HG02642 (cell line): ENCODE results near the gene ARSB.
"Not testable (repeated sequence)": the region's sequence is repeated elsewhere in the genome, so short reads cannot be mapped to it uniquely, and the experiment has no call there.

Experiments
- ATAC-seq: cut with Tn5 transposase; IDR thresholded peaks from one replicate; pipeline ENCODE4 v1.9.1; 2021; ENCODE audit warnings: mild to moderate bottlenecking; ENCODE audit not compliant: unreplicated experiment, poor library complexity

ARSB gene

DNA sequence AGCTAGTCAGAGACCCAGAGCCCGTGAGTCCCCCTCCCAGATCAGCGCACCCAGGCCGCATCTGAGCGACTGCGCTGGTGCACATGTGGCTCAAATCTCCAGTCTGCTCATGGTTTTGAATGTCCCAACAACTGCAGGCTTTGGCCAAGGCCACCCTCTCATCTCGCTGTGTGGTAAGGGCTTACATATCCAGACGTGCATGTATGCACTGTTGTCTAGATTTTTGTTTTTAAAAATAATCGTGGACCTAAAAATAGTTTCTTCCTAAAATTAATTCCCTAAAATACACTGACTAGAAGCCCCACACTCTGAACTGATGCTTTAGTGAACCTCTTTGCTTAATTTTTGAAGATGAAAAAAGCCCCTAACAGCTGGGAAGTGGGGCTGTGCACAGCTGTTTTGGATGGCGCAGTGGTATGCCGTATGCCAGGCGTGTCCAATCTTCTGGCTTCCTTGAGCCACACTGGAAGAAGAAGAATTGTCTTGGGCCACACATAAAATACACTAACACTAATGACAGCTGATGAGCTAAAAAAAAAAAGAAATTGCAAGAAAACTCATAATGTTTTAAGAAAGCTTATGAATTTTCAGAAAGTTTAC is 193.5 kb downstream of the ARSB start:
- no peak for ATAC-seq

DNA sequence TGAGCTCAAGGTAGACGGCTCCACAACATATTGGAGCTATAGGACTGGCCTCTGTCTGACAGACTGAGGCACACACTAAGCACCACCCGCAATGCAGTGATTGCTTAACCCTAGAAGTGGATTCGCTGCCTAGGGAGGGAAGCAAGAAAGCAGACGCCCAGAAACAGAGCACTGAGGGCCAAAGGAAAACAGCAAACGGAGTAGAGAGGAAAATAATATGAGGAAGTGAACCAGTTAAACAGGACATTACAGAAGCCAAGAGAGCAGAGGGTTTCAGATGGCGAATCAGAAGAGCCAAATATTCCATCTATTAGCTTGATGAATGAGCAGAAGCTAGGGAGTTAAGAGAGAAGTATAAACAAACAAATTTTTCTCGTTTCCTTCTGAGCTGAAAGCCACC is 197.3 kb downstream of the ARSB start:
- ATAC-seq = no peak

DNA sequence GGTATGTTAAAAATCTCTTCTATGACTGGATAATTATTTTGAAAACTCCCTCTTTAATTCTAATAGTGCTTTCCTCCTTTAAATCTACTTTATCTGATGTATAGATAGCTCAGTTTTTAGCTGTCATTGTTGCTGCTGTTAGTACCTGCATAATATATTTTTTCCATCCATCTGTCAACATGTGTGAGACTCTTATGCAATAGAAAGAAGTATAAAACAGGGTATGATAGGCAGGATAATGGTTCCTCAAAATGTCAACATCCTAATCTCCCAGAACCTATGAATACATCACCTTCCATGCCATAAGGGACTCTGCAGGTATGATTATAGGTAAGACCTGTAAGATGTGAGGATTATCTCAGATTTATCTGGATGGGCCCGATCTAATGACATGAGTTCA is 199.7 kb downstream of the ARSB start:
- no peak for ATAC-seq

DNA sequence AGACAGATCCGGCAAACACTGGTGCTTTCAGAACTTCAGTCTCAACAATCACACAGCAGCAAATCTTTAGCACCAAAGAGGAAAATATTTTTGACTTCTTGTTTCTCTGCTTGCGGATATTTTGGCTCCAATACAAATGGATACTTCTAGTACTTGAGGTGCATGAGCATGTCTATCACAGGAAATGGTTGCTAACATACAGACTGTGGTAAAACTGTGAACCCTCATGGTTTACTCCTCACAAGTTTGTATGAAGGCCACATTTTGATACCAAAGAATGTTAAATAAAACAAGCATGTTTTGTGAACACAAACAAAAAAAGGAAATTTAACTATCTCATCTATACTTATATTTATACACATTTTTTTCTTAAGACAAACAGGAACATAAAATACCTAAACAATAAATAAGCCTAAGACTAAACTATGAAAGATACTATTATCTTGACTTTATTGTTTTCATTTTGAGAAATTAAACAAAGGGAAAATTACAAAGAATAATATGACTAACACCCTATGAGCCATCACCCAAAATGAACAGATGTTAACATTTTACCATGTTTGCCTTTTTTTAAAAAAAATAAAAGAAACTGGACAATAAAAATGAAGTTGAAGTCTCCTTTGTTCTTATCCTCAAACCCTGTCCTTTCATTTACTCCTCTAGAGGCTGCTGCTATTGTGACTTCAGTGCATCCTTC is 201.5 kb downstream of the ARSB start:
- ATAC-seq = no peak

DNA sequence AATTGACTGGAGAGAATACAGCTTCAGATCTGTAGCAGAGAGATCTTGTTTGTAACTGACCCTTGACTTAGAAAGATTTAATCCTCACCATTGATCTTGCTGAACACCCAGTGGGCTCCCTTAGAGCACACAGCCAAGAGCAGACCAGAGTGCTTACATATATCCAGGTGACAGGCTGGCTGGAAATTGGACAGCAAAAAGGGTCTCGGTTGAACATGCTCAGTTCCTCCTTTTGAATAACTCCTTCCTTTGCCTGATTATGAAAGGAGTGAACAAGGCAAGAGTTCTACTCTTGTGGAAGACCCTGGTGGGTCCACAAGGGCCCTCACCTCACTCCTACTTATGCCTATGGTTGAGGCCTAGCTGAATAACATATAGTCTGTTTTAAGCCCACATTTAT is 202.4 kb downstream of the ARSB start:
- ATAC-seq = no peak

DNA sequence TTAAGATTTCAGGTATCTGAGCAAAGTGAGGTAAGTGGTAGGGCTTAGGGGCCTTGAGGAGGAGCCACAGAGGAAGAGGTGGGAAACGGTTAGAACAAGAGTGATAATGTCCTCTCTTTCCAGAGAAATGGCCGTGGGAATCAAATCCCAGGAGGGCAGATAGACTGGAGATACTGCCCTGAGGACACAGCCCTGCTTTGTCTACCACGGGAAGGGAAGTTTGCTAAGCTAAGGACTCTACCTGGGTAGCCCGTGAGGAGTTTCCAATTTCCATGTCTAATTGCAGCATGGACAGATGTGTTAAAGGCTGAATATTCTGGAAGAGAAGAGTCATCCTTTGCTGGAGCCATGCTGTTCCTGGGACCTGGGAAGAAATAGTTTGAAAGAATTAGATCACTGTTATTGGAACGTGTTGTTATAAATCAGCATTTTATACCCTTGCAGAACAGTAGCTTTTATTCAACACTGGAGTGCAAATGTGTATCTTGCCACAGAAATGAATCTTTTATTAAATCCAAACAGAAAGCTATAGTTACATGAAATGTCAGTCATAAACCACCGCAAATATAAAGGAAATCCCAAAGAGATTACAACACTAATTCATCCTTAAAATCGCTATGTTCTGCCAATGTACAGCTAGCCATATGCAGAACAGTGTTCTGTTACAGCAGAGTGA is 203.4 kb downstream of the ARSB start:
- no peak for ATAC-seq

DNA sequence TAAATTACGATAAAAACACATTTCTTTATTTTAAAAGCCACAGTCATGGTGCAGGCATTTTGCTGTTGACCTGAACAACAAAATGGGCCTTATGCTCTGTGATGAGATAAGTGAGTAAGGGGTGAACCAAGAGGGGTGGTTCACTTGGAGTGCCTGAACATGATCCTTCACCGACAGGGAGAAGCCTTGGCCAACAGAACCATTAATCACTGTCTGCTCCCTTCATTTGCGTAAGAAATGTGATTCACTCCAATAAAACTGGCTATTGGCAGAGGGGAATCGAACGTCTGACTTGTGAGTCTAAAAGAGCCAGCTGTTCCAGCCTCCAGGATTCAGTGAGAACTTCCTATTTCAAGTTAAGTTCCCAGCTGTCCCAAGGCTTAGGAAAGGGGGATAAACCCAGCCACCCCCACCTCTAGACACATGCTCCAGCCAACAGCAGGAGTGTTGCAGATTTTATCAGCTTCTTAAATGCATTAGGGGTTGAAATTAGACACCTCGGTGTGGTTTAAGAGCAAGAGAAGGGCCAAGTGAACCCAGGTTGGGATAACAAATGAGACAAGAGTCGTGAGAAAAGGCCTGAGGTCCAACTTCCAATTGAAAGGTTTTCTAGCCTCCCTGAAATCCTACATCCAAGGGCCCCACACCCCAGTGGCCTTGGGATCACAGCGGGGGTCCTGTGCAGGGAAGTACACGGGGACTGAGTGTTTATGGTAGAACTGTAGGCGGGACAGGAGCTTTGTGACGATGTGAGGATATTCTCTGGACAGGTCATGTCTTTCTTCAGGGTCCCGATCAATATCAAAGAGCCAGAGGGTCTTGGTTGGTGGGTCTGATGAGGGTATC is 205.1 kb downstream of the ARSB start:
- ATAC-seq = no peak

DNA sequence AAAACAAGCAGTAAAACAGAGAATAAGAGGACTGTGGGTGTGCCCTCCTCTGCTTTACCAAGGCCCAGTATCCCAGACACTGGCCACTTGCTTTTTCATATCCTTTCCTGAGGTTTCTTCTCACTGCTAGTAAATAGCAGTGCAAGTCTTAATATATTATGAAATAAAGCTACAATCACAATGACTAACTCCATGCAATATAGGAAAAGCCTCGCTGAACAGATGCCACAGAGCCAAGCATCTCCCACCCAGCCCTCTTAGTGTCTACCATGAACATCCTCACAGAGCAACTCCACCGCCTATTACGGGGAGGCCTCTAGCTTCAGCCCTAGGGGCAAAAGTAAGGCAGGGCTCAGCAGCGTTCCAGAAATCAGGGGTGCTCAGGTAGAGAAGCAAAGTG is 205.8 kb downstream of the ARSB start:
- ATAC-seq = no peak

DNA sequence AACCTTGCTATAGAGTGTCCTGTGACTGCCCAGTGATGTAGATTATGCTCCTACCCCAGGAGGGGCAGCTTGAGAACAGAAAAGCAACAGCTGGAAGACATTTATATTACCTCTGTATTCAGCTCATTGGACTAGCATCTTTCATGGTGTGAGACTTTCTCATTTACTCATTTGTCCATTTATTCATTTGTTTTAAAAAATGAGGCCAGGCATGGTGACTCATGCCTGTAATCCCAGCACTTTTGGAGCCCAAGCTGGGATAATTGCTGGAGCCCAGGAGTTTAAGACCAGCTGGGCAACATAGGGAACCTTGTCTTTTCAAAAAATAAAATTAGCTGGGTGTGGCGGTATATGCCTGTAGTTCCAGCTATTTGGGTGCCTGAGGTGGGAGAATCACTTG is 206.6 kb downstream of the ARSB start:
- ATAC-seq = no peak

DNA sequence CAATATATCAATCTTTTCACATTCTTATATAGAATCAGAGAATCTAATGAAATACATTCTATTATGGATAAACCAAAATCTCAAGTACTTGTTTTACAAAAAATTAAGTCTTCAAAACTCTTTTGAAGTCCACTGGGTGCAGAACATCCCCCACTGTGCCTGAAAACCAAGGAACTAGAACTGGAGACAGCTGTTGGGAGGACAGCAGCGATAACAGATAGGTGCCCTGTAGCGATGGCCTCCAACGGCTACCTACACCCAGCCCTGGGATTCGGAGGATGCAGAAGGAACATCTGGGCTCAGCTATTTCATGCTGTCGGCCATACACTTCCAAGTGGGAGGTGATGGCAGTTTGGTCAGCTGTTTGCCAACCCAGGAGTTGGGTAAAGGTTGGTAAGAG is 207.2 kb downstream of the ARSB start:
- no peak for ATAC-seq

DNA sequence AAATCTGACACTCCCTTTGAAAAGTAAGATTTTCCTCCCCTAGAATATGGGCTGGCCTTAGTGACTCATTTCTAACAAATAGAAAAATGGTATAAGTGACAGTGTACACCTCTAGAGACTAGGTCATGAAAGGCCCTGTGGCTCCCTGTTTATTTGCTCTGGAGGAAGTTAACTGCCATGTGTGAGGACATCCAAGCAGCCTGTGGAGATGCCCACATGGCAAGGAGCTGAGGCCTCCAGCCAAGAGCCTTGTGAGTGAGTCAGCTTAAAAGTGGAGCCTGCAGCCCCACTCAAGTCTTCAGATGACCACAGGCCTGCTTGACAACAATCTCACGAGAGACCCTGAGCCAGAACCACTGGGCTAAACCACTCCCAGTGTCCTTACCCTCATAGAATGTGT is 208.5 kb downstream of the ARSB start:
- no peak for ATAC-seq

DNA sequence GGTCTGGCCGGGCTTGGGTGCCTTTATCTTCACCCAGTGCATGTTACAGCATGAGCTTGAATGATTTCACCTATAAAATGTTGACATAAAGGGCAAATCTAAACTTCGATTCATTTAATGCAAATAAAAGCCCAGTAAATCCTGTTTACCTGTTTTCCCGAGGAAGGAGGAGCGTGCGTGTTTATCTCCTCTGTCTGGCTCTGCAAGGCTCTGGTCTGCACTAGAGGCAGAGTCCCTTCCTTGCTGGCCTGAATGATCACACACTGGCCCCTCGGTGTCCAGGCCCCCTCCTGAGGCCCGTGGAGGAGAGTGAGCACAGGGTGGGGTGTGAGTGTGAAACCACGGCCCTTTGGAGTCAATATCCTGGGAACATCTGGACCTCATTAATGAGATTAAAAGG is 211.5 kb downstream of the ARSB start:
- ATAC-seq = no peak

DNA sequence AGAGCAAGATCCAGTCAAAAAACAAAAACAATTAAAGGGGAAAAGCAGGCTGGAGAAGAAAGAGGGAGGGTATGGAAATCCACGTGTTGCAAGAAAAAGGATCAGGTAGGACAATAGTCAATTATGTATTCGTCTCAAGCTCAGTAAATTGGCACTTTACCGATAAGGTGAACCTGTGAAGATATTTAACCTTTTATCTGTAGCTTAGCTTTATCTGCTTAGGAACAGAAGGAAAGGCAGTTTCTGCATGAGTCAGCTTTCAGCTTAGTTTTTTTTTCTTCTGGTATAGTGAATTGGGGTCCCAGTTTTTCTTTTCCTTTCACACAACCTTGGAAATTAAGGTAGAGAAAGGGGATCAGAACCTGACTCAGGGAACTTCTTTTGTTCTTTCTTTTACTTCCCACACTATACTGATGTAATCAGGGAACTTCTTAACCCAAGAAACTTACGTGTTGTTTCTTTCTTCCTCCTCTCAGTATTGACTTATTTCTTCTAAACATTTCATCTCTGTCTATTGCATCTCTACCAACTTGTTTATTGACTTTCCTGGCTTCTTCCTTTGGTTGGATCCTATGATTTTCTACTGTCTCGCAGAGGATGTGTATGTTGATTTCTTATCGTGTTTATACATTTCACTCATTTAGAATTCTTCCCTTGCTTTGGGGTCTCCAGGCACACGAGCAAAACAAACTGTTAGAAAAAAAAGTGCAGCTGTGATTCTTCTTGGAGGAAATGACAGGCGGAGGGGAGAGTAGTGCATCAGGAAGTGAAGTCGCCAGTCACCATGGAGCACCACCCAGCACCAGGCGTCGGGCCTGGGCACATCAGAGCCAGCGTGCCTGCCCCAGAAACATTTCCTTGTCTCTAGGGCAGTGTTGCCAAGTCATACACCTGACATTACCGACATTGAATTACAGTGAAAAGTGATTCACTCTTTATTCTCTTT is 213.6 kb downstream of the ARSB start:
- no peak for ATAC-seq

DNA sequence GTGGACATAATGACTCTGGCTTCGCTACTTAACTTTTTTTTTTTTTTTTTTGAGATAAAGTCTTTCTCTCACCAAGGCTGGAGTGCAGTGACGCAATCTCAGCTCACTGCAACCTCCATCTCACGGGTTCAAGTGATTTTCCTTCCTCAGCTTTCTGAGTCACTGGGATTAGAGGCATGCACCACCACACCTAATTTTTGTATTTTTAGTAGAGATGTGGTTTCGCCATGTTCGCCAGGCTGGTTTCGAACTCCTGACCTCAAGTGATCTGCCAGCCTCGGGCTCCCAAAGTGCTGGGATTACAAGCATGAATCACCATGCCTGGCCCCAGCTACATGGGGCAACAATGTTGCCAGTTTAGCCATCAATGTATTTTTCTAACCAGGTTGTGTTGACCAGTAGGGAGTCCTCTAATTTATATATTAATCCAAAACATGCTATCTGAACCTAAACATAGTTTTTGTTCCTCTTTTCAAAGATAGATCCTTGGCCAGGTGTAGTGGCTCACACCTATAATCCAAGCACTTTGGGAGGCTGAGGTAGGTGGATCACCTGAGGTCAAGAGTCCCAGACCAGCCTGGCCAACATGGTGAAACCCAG is 216.2 kb downstream of the ARSB start:
- no peak for ATAC-seq

DNA sequence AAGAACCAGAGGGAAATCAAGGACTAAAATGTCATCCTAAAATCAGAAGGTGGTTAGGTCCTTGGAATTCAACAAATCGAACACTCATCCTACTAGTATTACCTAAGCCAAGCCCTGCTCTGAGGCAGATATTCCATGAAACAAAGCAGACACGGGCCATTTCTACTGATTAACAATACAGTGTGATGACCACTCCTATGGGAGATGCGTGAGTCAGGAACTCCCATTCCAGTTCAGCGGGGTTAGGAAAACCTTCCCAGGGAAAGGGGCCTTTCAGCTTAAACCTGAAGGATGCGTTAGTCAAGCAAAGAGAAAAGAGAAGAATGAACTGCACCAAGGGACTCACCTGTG is 218.7 kb downstream of the ARSB start:
- ATAC-seq = no peak

DNA sequence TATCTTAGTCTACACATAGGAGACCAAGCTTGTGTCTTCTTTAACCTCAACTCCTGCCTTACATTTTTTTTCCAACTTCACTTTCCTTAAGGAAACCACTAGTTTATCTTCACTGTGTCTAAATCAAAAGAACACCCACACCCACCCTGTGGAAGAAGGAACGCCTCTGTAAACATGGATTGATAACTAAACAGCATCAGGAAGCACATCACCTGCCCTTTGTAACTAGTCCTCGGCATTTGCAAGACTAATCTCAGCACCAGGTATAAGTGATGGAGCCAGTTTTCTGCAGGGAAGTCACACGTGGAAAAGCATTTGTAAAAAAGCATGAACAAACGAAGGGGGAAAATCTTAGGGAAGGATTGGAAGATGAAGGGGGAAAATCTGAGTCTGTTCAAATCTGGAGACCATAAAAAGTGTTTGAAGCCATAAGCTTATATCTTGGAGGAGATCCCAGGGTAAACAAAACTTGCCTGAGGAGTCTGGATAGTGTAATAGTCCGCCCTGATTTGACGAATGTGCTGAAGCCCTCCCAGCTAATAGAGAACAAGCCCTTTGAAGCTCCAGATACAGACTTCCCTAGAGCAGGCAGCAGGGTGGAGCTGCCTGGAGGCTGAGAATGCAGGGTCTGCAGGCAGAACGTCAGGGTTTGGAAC is 219.2 kb downstream of the ARSB start:
- ATAC-seq = no peak

DNA sequence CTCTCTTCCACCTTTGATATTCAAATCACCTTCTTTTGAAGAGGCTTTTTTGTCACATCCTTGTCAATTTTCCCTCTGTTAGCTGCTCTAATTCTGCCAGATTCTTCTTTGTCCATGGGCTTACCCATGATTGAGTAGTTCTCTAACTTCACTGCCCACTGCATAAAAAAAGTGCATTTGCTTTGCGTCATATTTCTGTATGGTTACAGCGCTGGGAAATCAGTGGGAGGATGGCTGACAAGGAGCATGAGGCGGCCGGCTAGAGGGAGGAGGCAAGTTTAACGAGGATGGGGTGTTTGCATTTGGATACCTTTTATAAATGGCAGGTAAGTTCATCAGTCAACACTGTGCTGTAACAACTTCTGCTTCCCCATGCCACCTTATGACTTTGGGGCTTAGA is 220.0 kb downstream of the ARSB start:
- no peak for ATAC-seq

DNA sequence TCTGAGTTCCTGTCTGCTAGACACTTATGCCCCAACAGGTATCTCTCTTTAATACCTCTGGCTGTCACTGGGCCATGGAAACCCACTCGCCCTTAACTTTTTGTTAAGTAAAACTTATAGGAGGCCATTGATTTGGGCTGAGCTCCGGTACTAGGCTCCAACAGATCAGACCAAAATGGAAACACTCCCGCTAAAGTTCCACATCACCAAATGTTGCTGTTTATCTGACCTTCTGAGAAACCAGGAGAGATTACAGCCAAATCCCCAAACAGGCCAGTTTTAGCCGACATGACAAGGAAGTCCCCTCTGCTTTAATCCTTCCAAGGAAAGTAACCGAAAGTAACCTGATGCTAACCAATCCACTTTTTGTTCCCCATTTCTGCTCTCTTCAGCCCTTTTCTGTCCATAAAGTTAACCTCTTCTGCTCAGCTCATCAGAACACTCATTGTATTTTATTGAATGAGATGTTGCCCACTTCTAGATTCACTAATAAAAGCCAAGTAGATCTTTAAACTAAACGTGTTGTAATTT is 221.4 kb downstream of the ARSB start:
- ATAC-seq = no peak

DNA sequence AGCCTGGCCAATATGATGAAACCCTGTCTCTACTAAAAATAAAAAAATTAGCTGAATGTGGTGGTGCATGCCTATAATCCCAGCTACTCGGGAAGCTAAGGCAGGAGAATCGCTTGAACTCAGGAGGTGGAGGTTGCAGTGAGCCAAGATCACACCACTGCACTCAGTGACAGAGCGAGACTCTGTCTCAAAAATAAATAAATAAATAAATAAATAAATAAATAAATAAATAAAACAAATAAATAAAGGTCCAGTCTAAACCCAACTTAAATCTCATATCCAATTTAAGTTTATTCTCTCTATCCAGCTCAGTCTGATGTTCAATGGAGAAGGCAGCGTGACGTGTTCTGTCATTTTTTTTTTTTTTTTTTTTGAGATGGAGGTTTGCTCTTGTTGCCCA is 222.4 kb downstream of the ARSB start:
- not testable (repeated sequence) for ATAC-seq
